GM19351 (cell line): Measurements from ENCODE around the gene ANKRD23.
A peak's percentile ranks its signal among the peaks of the same experiment; 100 is the strongest.
"Not testable (repeated sequence)": the region's sequence is repeated elsewhere in the genome, so short reads cannot be mapped to it uniquely, and the experiment has no call there.

Experiments used
- ATAC-seq: cut with Tn5 transposase; IDR thresholded peaks from one replicate; pipeline ENCODE4 v1.9.1; 2021; ENCODE audit warnings: mild to moderate bottlenecking, moderate library complexity; ENCODE audit not compliant: unreplicated experiment

ANKRD23 gene

GRCh38 chr2:96819128-96819875 lies 24.5 kb downstream of the ANKRD23 start:
- no peak for ATAC-seq

- ATAC-seq, result no peak
Measured at GRCh38 chr2:96817882-96818281, 25.9 kb downstream of the ANKRD23 start.

- no peak for ATAC-seq
Measured at GRCh38 chr2:96816836-96817702, 26.8 kb downstream of the ANKRD23 start.

GRCh38 chr2:96816127-96816835 lies 27.5 kb downstream of the ANKRD23 start, which contains the start of gene CNNM3:
CNNM3 (plus strand) TSS chr2:96816268; CDS start chr2:96816278, 10 bp downstream.
- ATAC-seq, result peak; percentile 90

GRCh38 chr2:96815326-96816126 lies 28.3 kb downstream of the ANKRD23 start:
- ATAC-seq, result no peak

- no peak for ATAC-seq
Measured at GRCh38 chr2:96813656-96814055, 30.2 kb downstream of the ANKRD23 start.

GRCh38 chr2:96811917-96812316 lies 31.9 kb downstream of the ANKRD23 start:
- no peak for ATAC-seq

GRCh38 chr2:96810783-96811192 lies 33.0 kb downstream of the ANKRD23 start:
- no peak for ATAC-seq

- ATAC-seq, result no peak
Measured at GRCh38 chr2:96809951-96810782, 33.7 kb downstream of the ANKRD23 start.

- ATAC-seq, result no peak
Measured at GRCh38 chr2:96809216-96809882, 34.5 kb downstream of the ANKRD23 start.

- ATAC-seq, result no peak
Measured at GRCh38 chr2:96808176-96808837, 35.5 kb downstream of the ANKRD23 start.

GRCh38 chr2:96807127-96807471 lies 36.7 kb downstream of the ANKRD23 start:
- no peak for ATAC-seq

GRCh38 chr2:96806468-96807126 lies 37.2 kb downstream of the ANKRD23 start:
- ATAC-seq, result no peak

- ATAC-seq, result not testable (repeated sequence)
Measured at GRCh38 chr2:96805946-96806345, 37.9 kb downstream of the ANKRD23 start.

GRCh38 chr2:96804986-96805385 lies 38.8 kb downstream of the ANKRD23 start:
- no peak for ATAC-seq

GRCh38 chr2:96802721-96803120 lies 41.1 kb downstream of the ANKRD23 start:
- ATAC-seq, result no peak

- no peak for ATAC-seq
Measured at GRCh38 chr2:96801786-96802595, 41.8 kb downstream of the ANKRD23 start.
